H9 (cell line): Measurements from ENCODE around the gene PRR5L. TPM values are rescaled to one million over a fixed set of nuclear protein-coding genes. Genes with fewer than 3 reads are reported as not detected.

Experiments used
- DNase-seq: peaks from one replicate; pipeline ENCODE4 v3.0.0-alpha.2; 2017
- H2AFZ ChIP-seq: one replicate; pipeline ENCODE4 v1.6.1; 2013; ENCODE audit warnings: mild to moderate bottlenecking, low read length, control low read depth, moderate library complexity
- H2AK5ac ChIP-seq: 2 replicates; pipeline ENCODE4 v1.6.1; 2013; ENCODE audit warnings: low read length, control low read depth, mixed read lengths; ENCODE audit not compliant: insufficient read length
- H2BK120ac ChIP-seq: one replicate; pipeline ENCODE4 v1.6.1; 2013; ENCODE audit warnings: low read depth, mild to moderate bottlenecking, low read length, control low read depth, inconsistent platforms; ENCODE audit not compliant: poor library complexity, severe bottlenecking
- H2BK12ac ChIP-seq: 2 replicates; pipeline ENCODE4 v1.6.1; 2013; ENCODE audit warnings: low read length, control low read depth, mixed read lengths, low read depth; ENCODE audit not compliant: insufficient read length
- H2BK15ac ChIP-seq: 2 replicates; pipeline ENCODE4 v1.6.1; 2013; ENCODE audit warnings: low read depth, low read length, control low read depth
- H2BK20ac ChIP-seq: one replicate; pipeline ENCODE4 v1.6.1; 2013; ENCODE audit warnings: low read depth, mild to moderate bottlenecking, low read length, control low read depth, inconsistent platforms; ENCODE audit not compliant: poor library complexity, severe bottlenecking
- H2BK5ac ChIP-seq: 2 replicates; pipeline ENCODE4 v1.6.1; 2013; ENCODE audit warnings: low read length, control low read depth, mixed read lengths; ENCODE audit not compliant: insufficient read length
- H3K14ac ChIP-seq: 2 replicates; pipeline ENCODE4 v1.6.1; 2013; ENCODE audit warnings: low read length, control low read depth; ENCODE audit not compliant: insufficient read depth
- H3K18ac ChIP-seq: 2 replicates; pipeline ENCODE4 v1.6.1; 2013; ENCODE audit warnings: low read depth, mild to moderate bottlenecking, mixed read lengths, low read length, control low read depth; ENCODE audit not compliant: insufficient read length
- H3K23ac ChIP-seq: 2 replicates; pipeline ENCODE4 v1.6.1; 2013; ENCODE audit warnings: low read length, control low read depth, mixed read lengths, low read depth; ENCODE audit not compliant: insufficient read length
- H3K23me2 ChIP-seq: 2 replicates; pipeline ENCODE4 v1.6.1; 2013; ENCODE audit warnings: low read depth, mild to moderate bottlenecking, mixed read lengths, low read length, control low read depth; ENCODE audit not compliant: insufficient read length, poor library complexity, severe bottlenecking
- H3K27ac ChIP-seq: 2 replicates; pipeline ENCODE4 v1.5.1; 2013; ENCODE audit warnings: low read length, control low read depth, mixed read lengths, low read depth; ENCODE audit not compliant: insufficient read length
- H3K27me3 ChIP-seq: 2 replicates; pipeline ENCODE4 v1.6.1; 2013; ENCODE audit warnings: low read length, control low read depth, inconsistent platforms; ENCODE audit not compliant: insufficient read depth
- H3K4ac ChIP-seq: 2 replicates; pipeline ENCODE4 v1.6.1; 2013; ENCODE audit warnings: low read depth, mild to moderate bottlenecking, control low read depth, inconsistent platforms, low read length, moderate library complexity
- H3K4me1 ChIP-seq: 2 replicates; pipeline ENCODE4 v1.6.1; 2013; ENCODE audit warnings: low read length, control low read depth, inconsistent platforms; ENCODE audit not compliant: insufficient read depth
- H3K4me2 ChIP-seq: 2 replicates; pipeline ENCODE4 v1.6.1; 2013; ENCODE audit warnings: low read length, control low read depth, mixed read lengths; ENCODE audit not compliant: insufficient read length, insufficient read depth
- H3K56ac ChIP-seq: 2 replicates; pipeline ENCODE4 v1.6.1; 2013; ENCODE audit warnings: low read depth, mild to moderate bottlenecking, mixed read lengths, low read length, control low read depth; ENCODE audit not compliant: insufficient read length
- H3K79me1 ChIP-seq: 2 replicates; pipeline ENCODE4 v1.6.1; 2013; ENCODE audit warnings: low read depth, mild to moderate bottlenecking, moderate library complexity, low read length, control low read depth, inconsistent platforms; ENCODE audit not compliant: insufficient read depth, poor library complexity, severe bottlenecking
- H3K79me2 ChIP-seq: 2 replicates; pipeline ENCODE4 v1.6.1; 2013; ENCODE audit warnings: low read length, control low read depth, inconsistent platforms; ENCODE audit not compliant: insufficient read depth
- H3K9ac ChIP-seq: 2 replicates; pipeline ENCODE4 v1.6.1; 2013; ENCODE audit warnings: low read length, control low read depth, mixed read lengths; ENCODE audit not compliant: insufficient read length; ENCODE audit errors: extremely low read depth
- H3K9me3 ChIP-seq: one replicate; pipeline ENCODE4 v1.6.1; 2013; ENCODE audit warnings: low read depth, low read length, inconsistent platforms; ENCODE audit not compliant: control insufficient read depth
- H3T11ph ChIP-seq: one replicate; pipeline ENCODE4 v1.6.1; 2013; ENCODE audit warnings: mild to moderate bottlenecking, low read length, control low read depth, inconsistent platforms
- H4K20me1 ChIP-seq: one replicate; pipeline ENCODE4 v1.6.1; 2013; ENCODE audit not compliant: control insufficient read depth, insufficient read length, insufficient read depth
- H4K5ac ChIP-seq: 2 replicates; pipeline ENCODE4 v1.6.1; 2013; ENCODE audit warnings: low read depth, mild to moderate bottlenecking, mixed read lengths, low read length, control low read depth; ENCODE audit not compliant: insufficient read length
- H4K8ac ChIP-seq: replicated peaks from 2 replicates; pipeline ENCODE4 v1.6.1; 2013; ENCODE audit warnings: low read length, control low read depth, mixed read lengths, low read depth; ENCODE audit not compliant: insufficient read length
- H4K91ac ChIP-seq: 2 replicates; pipeline ENCODE4 v1.6.1; 2013; ENCODE audit warnings: low read depth, mild to moderate bottlenecking, moderate library complexity, mixed read lengths, low read length, control low read depth; ENCODE audit not compliant: insufficient read length
- H3K27ac Mint-ChIP-seq, 3 experiments: 2 replicates in 2 of 3; 3 replicates in 1 of 3; pipeline ENCODE4 v1.8.0; 2020 to 2021; ENCODE audit warnings: mixed read lengths in 3 of 3, mild to moderate bottlenecking in 1 of 3, moderate library complexity in 1 of 3
- H3K27me3 Mint-ChIP-seq: 2 replicates; pipeline ENCODE4 v1.8.0; 2021; ENCODE audit warnings: low read depth, mild to moderate bottlenecking, moderate library complexity, mixed read lengths
- H3K36me3 Mint-ChIP-seq, 3 experiments: 2 replicates in 2 of 3; 3 replicates in 1 of 3; pipeline ENCODE4 v1.8.0; 2020 to 2021; ENCODE audit warnings: low read depth in 3 of 3, mixed read lengths in 3 of 3; ENCODE audit not compliant: insufficient read depth in 1 of 3
- H3K4me1 Mint-ChIP-seq, 2 experiments: 2 replicates each; pipeline ENCODE4 v1.8.0; 2020; ENCODE audit warnings: mixed read lengths in 2 of 2
- H3K4me3 Mint-ChIP-seq, 2 experiments: 2 replicates in 1 of 2; 3 replicates in 1 of 2; pipeline ENCODE4 v1.8.0; 2020 to 2021; ENCODE audit warnings: mild to moderate bottlenecking in 2 of 2, mixed read lengths in 2 of 2, moderate library complexity in 1 of 2
- H3K9me3 Mint-ChIP-seq, 2 experiments: 2 replicates in 1 of 2; 3 replicates in 1 of 2; pipeline ENCODE4 v1.8.0; 2020; ENCODE audit warnings: mild to moderate bottlenecking in 2 of 2, mixed read lengths in 2 of 2, moderate library complexity in 1 of 2
- WGBS: extraction: QIAGEN DNeasy Blood & Tissue Kit; methylation state at CpG from one replicate; pipeline ENCODE4 v1.1.7; 2013; ENCODE audit warnings: missing lambda C conversion rate, low lambda C conversion rate, mixed read lengths; ENCODE audit not compliant: insufficient read length; ENCODE audit errors: extremely low coverage; 5-methylcytosine and 5-hydroxymethylcytosine counted together
- total RNA-seq: library from RNA; stranded (reverse); gene quantifications from 2 replicates; pipeline ENCODE4 v1.2.1, GENCODE V29; 2021
- TF ChIP-seq, protein P1 (sequence below): fragments of 200-600 bp; sonication (generic); conservative IDR thresholded peaks from 3 replicates; pipeline ENCODE4 v1.8.0; 2021; ENCODE audit warnings: antibody characterized with exemption, mild to moderate bottlenecking

The PRR5L gene
- total RNA-seq, 1 experiment from 2014 or later: 5.6 TPM

DNA sequence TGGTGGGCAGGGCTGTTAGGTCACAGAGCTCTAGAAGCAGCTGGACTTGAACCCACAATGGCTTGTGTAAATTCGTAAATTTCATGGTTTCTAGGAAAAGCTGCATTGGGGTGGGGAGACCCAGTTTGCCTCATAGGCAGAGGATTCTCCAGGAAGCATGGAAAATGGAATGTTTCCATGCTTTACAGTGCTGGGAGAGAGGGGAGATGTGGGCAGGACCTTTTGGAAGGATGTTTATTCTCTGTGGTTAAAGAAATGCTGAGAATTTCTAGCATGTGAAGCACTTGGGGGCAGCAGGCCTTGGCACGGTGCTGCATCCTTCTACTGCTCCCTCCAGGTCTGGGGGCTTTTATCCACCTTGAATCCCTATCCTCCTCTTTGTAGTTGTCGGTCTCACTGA, 167.7 kb downstream of the PRR5L start:
- Histone ChIP-seq H2AFZ (no peak overlapping the region), H3T11ph (no peak overlapping the region), H2BK120ac (no peak overlapping the region), H4K5ac (no peak overlapping the region), H3K4me2 (no peak overlapping the region), H3K79me2 (no peaks in the 10 kb centered on the region), H2BK5ac (no peak overlapping the region), H3K27ac (no peak overlapping the region), H2BK20ac (no peak overlapping the region), H3K23ac (no peak overlapping the region), H4K91ac (no peak overlapping the region), H3K27me3 (no peaks in the 10 kb centered on the region), H2AK5ac (no peak overlapping the region), H4K20me1 (no peaks in the 10 kb centered on the region), H2BK15ac (no peak overlapping the region), H3K14ac (no peak overlapping the region), H2BK12ac (no peak overlapping the region), H3K9ac (no peak overlapping the region), H3K56ac (no peak overlapping the region), H4K8ac (no peak overlapping the region), H3K23me2 (no peaks in the 10 kb centered on the region), H3K18ac (no peak overlapping the region), H3K9me3 (no peaks in the 10 kb centered on the region), H3K4ac (no peak overlapping the region), H3K79me1 (no peaks in the 10 kb centered on the region), H3K4me1 (no peaks in the 10 kb centered on the region)
- no peak overlapping the region for H3K4me3 Mint-ChIP-seq
- DNase-seq: no peak
- no CpG with 5 or more reads among the region's 3 CpGs for WGBS
- H3K4me1 Mint-ChIP-seq: peaks cover 16 to 18% of the 10 kb centered on the region in 2 experiments
- H3K27me3 Mint-ChIP-seq: no peaks in the 10 kb centered on the region; the same call in 1 of the 2 replicates
- no peaks in the 10 kb centered on the region for H3K9me3 Mint-ChIP-seq
- no peak overlapping the region for H3K27ac Mint-ChIP-seq
- H3K36me3 Mint-ChIP-seq: no peaks in the 10 kb centered on the region
- TF ChIP-seq, protein P1, sequence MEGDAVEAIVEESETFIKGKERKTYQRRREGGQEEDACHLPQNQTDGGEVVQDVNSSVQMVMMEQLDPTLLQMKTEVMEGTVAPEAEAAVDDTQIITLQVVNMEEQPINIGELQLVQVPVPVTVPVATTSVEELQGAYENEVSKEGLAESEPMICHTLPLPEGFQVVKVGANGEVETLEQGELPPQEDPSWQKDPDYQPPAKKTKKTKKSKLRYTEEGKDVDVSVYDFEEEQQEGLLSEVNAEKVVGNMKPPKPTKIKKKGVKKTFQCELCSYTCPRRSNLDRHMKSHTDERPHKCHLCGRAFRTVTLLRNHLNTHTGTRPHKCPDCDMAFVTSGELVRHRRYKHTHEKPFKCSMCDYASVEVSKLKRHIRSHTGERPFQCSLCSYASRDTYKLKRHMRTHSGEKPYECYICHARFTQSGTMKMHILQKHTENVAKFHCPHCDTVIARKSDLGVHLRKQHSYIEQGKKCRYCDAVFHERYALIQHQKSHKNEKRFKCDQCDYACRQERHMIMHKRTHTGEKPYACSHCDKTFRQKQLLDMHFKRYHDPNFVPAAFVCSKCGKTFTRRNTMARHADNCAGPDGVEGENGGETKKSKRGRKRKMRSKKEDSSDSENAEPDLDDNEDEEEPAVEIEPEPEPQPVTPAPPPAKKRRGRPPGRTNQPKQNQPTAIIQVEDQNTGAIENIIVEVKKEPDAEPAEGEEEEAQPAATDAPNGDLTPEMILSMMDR: no peak
